GM21381 (cell line): ENCODE measurements around the gene MORF4L1.

Source experiments
- ATAC-seq: cut with Tn5 transposase; IDR thresholded peaks from one replicate; pipeline ENCODE4 v1.9.1; 2021; ENCODE audit warnings: mild to moderate bottlenecking, moderate library complexity; ENCODE audit not compliant: unreplicated experiment

Gene MORF4L1

GRCh38 chr15:78943692-78944091, 71.0 kb downstream of the MORF4L1 start:
- no peak for ATAC-seq

GRCh38 chr15:78944202-78944625, 71.5 kb downstream of the MORF4L1 start:
- ATAC-seq = peak; percentile 21

DNA sequence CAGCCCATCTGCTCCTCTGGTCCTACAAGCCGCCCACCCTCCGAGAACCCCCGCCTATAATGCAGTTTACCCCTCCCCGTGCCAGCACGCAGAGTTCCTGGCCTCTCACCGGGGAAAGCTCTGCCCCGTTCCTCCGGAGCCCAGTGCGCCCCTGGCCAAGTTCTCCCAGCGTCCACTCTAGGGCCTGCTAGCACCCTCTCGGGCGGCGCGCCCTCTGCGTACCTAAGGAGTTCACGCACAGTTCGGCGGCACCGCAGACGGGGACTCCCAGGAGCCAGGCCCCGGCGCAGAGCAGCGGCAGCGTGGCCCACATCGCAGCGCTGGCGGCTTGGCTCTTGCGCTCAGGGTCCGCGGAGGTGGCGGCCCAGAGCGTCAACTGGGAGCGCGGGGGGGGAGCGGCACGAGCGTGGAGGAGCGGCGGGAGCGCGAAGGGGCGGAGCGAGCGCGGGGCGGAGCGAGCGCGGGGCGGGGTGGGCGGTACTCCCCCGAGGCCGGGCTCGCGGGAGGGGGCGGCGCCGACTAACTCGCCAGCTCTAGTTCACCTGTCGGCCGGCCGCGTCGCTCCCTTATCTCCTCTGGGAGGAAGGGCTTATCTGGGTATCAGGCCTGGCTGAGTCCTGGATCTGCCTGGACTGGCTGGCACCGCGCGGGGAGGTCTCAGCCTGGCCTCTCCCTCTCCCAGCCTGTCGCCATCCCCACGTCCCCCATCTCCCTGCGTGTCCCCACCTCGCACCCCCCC, 72.1 kb downstream of the MORF4L1 start, which contains the start of gene CTSH:
Gene CTSH (minus strand): TSS at position 378 of the 739 bp plus-strand sequence. CDS start 65 bp downstream, at position 313.
- peak; percentile 81 for ATAC-seq

DNA sequence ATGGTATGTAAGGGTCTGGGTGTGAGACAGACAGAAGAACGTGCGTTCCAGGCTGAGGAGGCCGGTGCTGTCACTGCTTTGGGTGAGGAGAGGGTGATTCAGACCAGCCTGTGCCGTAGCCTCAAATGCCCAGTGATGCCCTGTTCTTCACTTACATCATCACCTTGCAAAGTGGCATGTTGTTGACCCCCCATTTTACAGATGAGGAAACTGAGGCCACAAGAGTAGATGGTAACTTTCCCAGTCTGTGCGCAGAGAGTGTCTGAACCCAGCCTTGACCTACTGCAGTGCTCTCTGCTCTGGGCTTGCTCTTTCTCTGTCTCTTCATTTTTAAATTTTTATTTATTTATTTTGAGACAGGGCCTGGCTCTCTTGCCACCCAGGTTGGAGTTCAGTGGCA, 73.8 kb downstream of the MORF4L1 start:
- ATAC-seq = no peak

- no peak for ATAC-seq
Observed at GRCh38 chr15:78947506-78947905, 74.8 kb downstream of the MORF4L1 start.
